Subcutaneous abdominal adipose tissue (tissue), 5 donors: ENCODE measurements around the gene IQUB.
"Not testable (repeated sequence)": the region's sequence is repeated elsewhere in the genome, so short reads cannot be mapped to it uniquely, and the experiment has no call there.

Source experiments
- H3K27ac ChIP-seq: one replicate; pipeline ENCODE4 v1.7.0; 2013; ENCODE audit warnings: low read depth, mild to moderate bottlenecking, inconsistent platforms, low read length, moderate library complexity
- H3K27me3 ChIP-seq, 5 donors: one replicate each; pipeline ENCODE4 v1.7.0; 2013; ENCODE audit warnings: low read length in 5 of 5, inconsistent platforms in 1 of 5; ENCODE audit not compliant: control insufficient read depth in 5 of 5, insufficient read depth in 4 of 5
- H3K36me3 ChIP-seq, 5 donors: one replicate each; pipeline ENCODE4 v1.7.0; 2013; ENCODE audit warnings: low read length in 5 of 5; ENCODE audit not compliant: control insufficient read depth in 5 of 5, insufficient read depth in 5 of 5
- H3K4me1 ChIP-seq, 5 donors: one replicate each; pipeline ENCODE4 v1.7.0; 2013; ENCODE audit warnings: low read length in 5 of 5, mild to moderate bottlenecking in 3 of 5, moderate library complexity in 1 of 5; ENCODE audit not compliant: control insufficient read depth in 5 of 5, insufficient read depth in 5 of 5
- H3K4me3 ChIP-seq, 5 donors: one replicate each; pipeline ENCODE4 v1.7.0; 2013; ENCODE audit warnings: low read length in 5 of 5, low read depth in 1 of 5
- H3K9ac ChIP-seq, 5 donors: one replicate each; pipeline ENCODE4 v1.7.0; 2013; ENCODE audit warnings: low read length in 5 of 5, mild to moderate bottlenecking in 4 of 5, moderate library complexity in 3 of 5
- H3K9me3 ChIP-seq, 5 donors: one replicate each; pipeline ENCODE4 v1.7.0; 2013; ENCODE audit warnings: low read length in 5 of 5; ENCODE audit not compliant: control insufficient read depth in 5 of 5
- donor health status: healthy.
- donor health status: healthy.
- donor health status: healthy.
- donor health status: healthy.
- donor health status: healthy.

Gene IQUB

DNA sequence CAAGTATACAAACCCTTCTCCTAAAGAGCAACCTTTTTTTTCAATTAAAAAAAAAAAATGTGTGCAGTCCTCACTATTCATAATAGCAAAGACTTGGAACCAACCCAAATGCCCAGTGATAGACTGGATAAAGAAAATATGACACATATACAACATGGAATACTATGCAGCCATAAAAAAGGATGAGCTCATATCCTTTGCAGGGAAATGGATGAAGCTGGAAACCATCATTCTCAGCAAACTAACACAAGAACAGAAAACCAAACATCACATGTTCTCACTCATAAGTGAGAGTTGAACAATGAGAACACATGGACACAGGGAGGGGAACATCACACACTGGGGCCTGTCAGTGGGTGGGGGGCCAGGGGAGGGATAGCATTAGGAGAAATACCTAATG lies 17.7 kb upstream of the IQUB start:
- H3K4me3 ChIP-seq: not testable (repeated sequence)
- peaks cover 0 to 20% (median 17%) of the 10 kb centered on the region in 5 donors for H3K4me1 ChIP-seq

DNA sequence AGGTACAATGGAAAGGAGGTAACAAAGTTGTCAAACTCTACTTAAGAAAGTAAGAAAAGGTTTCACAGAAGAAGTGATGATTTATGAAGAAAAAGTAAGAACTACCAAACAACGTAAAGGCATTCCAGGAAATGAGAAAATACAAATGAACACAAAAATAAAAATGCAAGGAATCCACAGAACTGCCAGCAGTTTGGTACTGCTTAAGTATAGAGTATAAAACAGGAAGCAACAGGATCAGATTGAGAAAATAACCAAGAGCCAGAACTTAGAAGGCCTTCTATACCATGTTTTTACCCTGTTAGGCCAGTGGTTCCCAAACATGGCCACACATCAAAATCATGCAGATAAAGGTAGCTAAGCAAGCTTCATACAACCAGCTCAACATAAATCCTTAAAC lies 14.0 kb upstream of the IQUB start:
- H3K9ac ChIP-seq: no peak overlapping the region
- peaks cover 10 to 32% (median 15%) of the 10 kb centered on the region in 5 donors for H3K36me3 ChIP-seq
- H3K4me3 ChIP-seq: no peak overlapping the region
- no peaks in the 10 kb centered on the region for H3K27me3 ChIP-seq
- no peak overlapping the region for H3K27ac ChIP-seq
- H3K9me3 ChIP-seq: no peaks in the 10 kb centered on the region
- peaks cover 0 to 6% (median 4%) of the 10 kb centered on the region in 5 donors for H3K4me1 ChIP-seq

More for the DNA sequence above, 17.7 kb upstream of the IQUB start:
- H3K36me3 ChIP-seq: peaks cover 10 to 30% (median 18%) of the 10 kb centered on the region in 5 donors
- not testable (repeated sequence) for H3K9ac ChIP-seq, H3K27ac ChIP-seq, H3K27me3 ChIP-seq, H3K9me3 ChIP-seq

DNA sequence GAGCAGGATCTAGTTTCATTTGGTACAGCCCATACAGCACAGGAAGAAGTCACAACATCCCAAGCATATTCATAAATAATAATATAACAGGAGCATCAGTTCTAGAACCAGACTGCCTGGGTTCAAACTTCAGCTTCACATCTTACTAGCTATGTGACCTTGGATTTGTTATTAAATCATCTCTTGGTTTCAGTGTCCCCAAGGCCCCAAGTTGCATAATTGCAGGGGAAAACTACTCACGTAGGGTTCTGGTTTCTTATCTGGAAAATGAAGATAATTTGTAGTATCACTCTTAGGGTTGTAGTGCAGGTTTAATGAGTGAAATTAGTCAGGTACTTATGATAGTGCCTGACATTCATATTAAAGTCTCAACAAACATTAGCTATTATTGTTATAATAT lies 5.5 kb upstream of the IQUB start:
- Histone ChIP-seq H3K27ac (no peak overlapping the region), H3K9me3 (no peaks in the 10 kb centered on the region), H3K9ac (no peak overlapping the region), H3K36me3 (peaks cover 0 to 10% (median 0%) of the 10 kb centered on the region in 5 donors), H3K27me3 (no peaks in the 10 kb centered on the region), H3K4me3 (no peak overlapping the region), H3K4me1 (peaks cover 0 to 4% (median 0%) of the 10 kb centered on the region in 5 donors)

DNA sequence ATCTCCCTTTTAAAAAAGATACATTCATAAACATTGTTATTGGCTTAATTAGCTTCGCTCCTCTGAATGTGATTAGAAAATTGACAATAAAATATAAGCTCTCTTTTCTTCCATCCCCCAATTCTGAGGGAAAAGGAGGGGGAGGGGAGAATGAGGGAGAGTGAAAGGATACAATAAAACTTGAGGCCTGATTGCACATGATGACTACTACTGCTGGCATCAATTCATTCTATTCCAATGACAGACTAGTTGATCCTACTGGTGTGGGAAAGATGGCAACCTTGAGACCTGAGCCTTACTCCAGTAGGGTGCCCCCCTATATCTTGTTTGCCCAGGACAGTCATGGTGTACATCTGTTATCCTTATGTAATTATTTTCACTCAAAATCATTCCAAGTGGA lies 4.5 kb upstream of the IQUB start:
- peaks cover 0 to 10% (median 0%) of the 10 kb centered on the region in 5 donors for H3K36me3 ChIP-seq
- H3K27ac ChIP-seq: no peak overlapping the region
- H3K9ac ChIP-seq: no peak overlapping the region
- H3K4me3 ChIP-seq: no peak overlapping the region
- no peaks in the 10 kb centered on the region for H3K9me3 ChIP-seq
- no peaks in the 10 kb centered on the region for H3K27me3 ChIP-seq
- peaks cover 0 to 9% (median 4%) of the 10 kb centered on the region in 5 donors for H3K4me1 ChIP-seq

DNA sequence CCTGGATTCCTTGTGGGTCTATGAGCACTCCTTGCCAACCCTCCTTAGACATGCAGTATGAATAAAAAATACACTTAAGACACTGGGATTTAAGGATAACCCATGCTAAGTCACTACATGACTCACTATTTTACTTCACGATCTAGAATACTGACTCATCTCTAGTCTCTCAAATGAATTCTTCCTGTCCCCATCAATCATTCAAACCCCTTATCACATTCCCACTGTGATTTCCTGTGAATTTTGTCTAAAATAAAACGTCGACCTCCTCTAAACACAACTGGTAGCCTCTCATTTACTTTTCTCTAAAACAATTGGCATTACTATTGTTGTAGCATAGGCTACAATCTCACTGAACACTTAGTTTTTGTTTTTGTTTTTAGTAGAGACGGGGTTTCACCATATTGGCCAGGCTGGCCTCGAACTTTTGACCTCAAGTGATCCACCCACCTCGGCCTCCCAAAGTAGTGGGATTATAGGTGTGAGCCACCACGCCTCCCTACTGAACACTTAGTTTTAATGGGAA lies 3.9 kb upstream of the IQUB start:
- no peak overlapping the region for H3K27ac ChIP-seq

DNA sequence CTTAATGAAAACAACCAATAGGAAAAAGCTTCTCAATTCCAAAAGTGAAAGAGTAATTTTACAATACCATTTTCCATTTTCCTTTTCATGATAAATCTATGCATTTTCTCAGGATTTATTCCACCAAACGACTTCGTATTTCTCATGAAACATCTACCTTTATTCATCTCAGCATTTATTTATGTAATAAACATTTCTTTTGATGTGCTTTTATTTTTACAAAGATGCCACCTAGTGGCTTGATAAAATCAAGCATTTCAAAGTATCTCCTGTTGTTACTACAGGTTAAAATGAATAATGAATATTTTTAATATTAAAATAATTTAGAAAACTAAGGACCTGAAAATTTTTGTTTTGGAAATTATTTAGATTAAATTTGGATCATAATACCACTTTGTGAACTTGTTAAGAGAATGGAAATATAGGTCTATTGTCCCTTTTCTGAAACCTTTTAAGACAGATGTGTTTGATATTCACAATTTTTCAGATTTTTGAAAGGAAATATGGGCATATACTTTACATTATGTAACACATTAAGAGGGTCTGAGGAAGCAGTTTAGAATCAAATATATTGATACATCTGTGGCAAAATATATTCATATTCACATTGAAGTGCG lies 2.7 kb upstream of the IQUB start:
- Histone ChIP-seq H3K9ac (no peak overlapping the region), H3K36me3 (peaks cover 0 to 6% (median 0%) of the 10 kb centered on the region in 5 donors), H3K27ac (no peak overlapping the region), H3K4me3 (no peak overlapping the region), H3K9me3 (no peaks in the 10 kb centered on the region), H3K27me3 (no peaks in the 10 kb centered on the region), H3K4me1 (peaks cover 0 to 11% (median 10%) of the 10 kb centered on the region in 5 donors)

More for the DNA sequence above, 3.9 kb upstream of the IQUB start:
- Histone ChIP-seq H3K27me3 (no peaks in the 10 kb centered on the region), H3K4me1 (peaks cover 0 to 11% (median 9%) of the 10 kb centered on the region in 5 donors), H3K9me3 (no peaks in the 10 kb centered on the region), H3K36me3 (peaks cover 0 to 10% (median 0%) of the 10 kb centered on the region in 5 donors), H3K9ac (no peak overlapping the region), H3K4me3 (no peak overlapping the region)

DNA sequence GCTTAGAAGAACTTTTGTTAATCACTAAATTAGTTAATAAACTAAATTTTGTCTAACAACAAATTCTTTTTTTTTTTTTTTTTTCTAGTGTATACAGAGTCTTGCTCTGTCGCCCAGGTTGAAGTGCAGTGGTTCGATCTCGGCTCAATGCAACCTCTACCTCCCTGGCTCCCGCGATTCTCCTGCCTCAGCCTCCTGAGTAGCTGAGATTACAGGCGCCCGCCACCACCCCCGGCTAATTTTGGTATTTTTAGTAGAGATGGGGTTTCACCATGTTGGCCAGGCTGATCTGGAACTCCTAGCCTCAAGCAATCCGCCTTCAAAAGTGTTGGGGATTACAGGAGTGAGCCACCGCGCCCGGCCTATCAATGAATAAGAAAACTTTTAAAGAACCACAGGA lies 1.1 kb upstream of the IQUB start:
- Histone ChIP-seq H3K27ac (peak overlapping the region; percentile 69), H3K4me1 (peaks cover 0 to 11% (median 10%) of the 10 kb centered on the region in 5 donors), H3K27me3 (no peaks in the 10 kb centered on the region), H3K9ac (peak overlapping the region in 2 of 5 donors; percentile 46 to 68), H3K9me3 (no peaks in the 10 kb centered on the region), H3K4me3 (peak overlapping the region; percentile 51 to 79 (median 63)), H3K36me3 (peaks cover 0 to 6% (median 0%) of the 10 kb centered on the region in 5 donors)

DNA sequence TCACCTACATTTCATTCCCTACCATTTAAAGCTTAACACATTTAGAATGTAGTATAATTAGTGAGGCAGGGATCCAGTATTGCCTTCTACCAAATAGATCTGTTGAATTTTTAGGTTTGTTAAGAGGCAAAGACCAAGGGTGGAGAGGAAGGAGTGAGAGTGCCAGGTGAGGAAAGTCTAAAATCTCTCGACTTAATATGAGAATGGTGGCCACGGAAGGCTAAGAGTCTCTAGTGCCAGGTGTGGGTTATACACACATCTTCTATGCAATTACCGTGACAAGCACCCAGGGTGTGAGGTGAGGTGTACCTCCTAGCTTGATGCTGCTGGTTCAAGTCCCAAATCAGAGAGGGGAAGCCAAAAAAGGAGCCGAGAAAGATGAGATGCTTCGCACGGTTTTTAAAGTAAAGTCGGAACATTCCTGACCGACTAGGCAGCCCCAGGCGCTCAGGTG lies 439 bp downstream of the IQUB start:
- no peaks in the 10 kb centered on the region for H3K36me3 ChIP-seq
- H3K4me3 ChIP-seq: peak overlapping the region; percentile 59 to 82 (median 78)
- H3K27ac ChIP-seq: no peak overlapping the region
- H3K9me3 ChIP-seq: no peaks in the 10 kb centered on the region
- H3K4me1 ChIP-seq: peaks cover 0 to 11% (median 10%) of the 10 kb centered on the region in 5 donors
- peak overlapping the region in 4 of 5 donors; percentile 5 to 62 (median 55) for H3K9ac ChIP-seq
- H3K27me3 ChIP-seq: no peaks in the 10 kb centered on the region

DNA sequence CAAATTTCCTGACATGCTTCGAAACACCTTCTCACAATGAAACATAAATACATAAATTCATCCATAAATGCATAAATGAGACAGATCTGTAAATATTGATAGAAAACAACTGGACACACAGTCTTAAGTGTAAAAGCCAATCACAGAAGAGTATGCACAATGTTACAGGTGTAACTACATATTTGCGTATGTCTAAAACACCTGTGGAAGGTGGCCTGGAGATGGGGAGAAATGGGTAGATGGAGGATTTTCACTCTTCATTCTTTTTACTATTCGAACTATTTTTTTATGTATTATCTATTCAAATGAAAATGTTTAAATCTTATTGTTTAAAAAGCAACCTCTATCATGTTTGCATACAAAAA lies 860 bp downstream of the IQUB start:
- no peak overlapping the region for H3K27ac ChIP-seq
- H3K4me3 ChIP-seq: peak overlapping the region in 1 of 5 donors; percentile 78
- H3K36me3 ChIP-seq: no peaks in the 10 kb centered on the region
- H3K4me1 ChIP-seq: peaks cover 0 to 11% (median 10%) of the 10 kb centered on the region in 5 donors
- H3K9me3 ChIP-seq: no peaks in the 10 kb centered on the region
- H3K9ac ChIP-seq: no peak overlapping the region
- no peaks in the 10 kb centered on the region for H3K27me3 ChIP-seq

DNA sequence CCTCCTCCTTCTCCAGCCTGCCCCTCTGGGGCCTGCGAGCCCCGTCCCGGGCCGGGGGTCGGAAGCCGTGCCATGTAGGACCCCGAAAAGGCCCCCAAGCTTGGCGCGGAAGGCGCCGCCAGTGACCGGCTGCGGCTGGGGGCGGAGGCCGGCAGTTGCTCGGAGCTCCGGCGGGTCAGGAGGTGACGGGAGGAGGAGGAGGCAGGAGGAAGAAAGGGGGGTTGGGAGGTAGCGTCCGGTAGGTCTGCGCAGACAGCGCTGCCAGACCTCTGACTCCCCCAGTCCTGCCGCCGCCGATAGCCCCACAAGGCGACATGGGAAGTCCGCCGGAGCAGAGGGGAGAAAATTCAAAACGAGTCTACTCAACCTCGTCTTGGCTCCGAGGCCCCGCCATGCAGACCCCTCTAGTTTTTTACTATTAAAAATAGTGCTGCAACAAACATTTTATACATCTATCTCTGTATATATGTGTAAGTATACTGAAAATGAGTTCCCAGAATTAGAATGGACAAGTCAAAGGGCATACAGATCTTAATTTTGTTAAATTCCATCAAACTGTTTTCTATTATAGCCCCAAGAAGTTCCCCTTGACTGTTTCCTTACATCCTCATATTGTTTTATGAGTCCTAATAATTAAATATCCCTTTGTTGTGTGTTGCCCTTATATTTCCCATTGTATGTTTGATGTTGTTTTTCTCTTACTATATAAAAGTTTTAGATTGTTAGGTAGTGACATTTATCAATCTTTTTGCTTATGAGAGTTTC lies 1.4 kb downstream of the IQUB start:
- H3K27ac ChIP-seq, H3K9me3 ChIP-seq, H3K9ac ChIP-seq, H3K27me3 ChIP-seq, H3K36me3 ChIP-seq: not testable (repeated sequence)
- peaks cover 0 to 11% (median 10%) of the 10 kb centered on the region in 5 donors for H3K4me1 ChIP-seq
- H3K4me3 ChIP-seq: peak overlapping the region in 3 of 5 donors; percentile 39 to 51 (median 42)
